H54 (cell line): ENCODE results near the gene ATP5PB.

ENCODE experiments used
- DNase-seq: peaks from one replicate; pipeline ENCODE4 v3.0.0; 2011; ENCODE audit warnings: low spot score, mixed read lengths; ENCODE audit not compliant: insufficient read length
- FAIRE-seq: peaks from 3 replicates; lab custom pipeline; 2011; peaks lifted over from hg19 to GRCh38; lab: Jason Lieb, UNC
- POLR2A ChIP-seq: IDR thresholded peaks from 2 replicates; pipeline ENCODE4 v1.6.1; 2011; ENCODE audit warnings: low read depth, mild to moderate bottlenecking, low read length

ATP5PB gene

GRCh38 chr1:111448918-111449702 is at the start of gene ATP5PB, which contains the start of gene WDR77:
TSS of gene ATP5PB (plus strand) at chr1:111449464. CDS start at chr1:111449542, 78 bp downstream.
TSS of gene WDR77 (minus strand) at chr1:111449256. CDS start at chr1:111449169, 87 bp downstream.
- peak; percentile 29 for TF ChIP-seq POLR2A
- FAIRE-seq (peak; percentile 98), DNase-seq (peak; percentile 87)

GRCh38 chr1:111399792-111400610 is 49.3 kb upstream of the ATP5PB start:
- DNase-seq, result peak; percentile 15

GRCh38 chr1:111402083-111402482 is 47.2 kb upstream of the ATP5PB start:
- no peak for DNase-seq
- FAIRE-seq, result no peak
- no peak for TF ChIP-seq POLR2A

More at GRCh38 chr1:111399792-111400610, 49.3 kb upstream of the ATP5PB start:
- FAIRE-seq, result peak; percentile 94
- no peak for TF ChIP-seq POLR2A

GRCh38 chr1:111404588-111404987 is 44.7 kb upstream of the ATP5PB start:
- TF ChIP-seq POLR2A, result no peak
- no peak for FAIRE-seq
- DNase-seq, result no peak

GRCh38 chr1:111406321-111406768 is 42.9 kb upstream of the ATP5PB start:
- DNase-seq (no peak), FAIRE-seq (peak; percentile 62)
- no peak for TF ChIP-seq POLR2A

GRCh38 chr1:111407301-111407700 is 42.0 kb upstream of the ATP5PB start:
- FAIRE-seq (no peak), DNase-seq (no peak)
- TF ChIP-seq POLR2A, result no peak

- FAIRE-seq, result no peak
- no peak for TF ChIP-seq POLR2A
- no peak for DNase-seq
Measured at GRCh38 chr1:111412839-111413238, 36.4 kb upstream of the ATP5PB start.

- FAIRE-seq (no peak), DNase-seq (no peak)
- TF ChIP-seq POLR2A, result no peak
Measured at GRCh38 chr1:111414756-111415155, 34.5 kb upstream of the ATP5PB start.

- FAIRE-seq (no peak), DNase-seq (no peak)
- TF ChIP-seq POLR2A, result no peak
Measured at GRCh38 chr1:111415461-111415860, 33.8 kb upstream of the ATP5PB start.

- DNase-seq (no peak), FAIRE-seq (no peak)
- TF ChIP-seq POLR2A, result no peak
Measured at GRCh38 chr1:111417755-111418154, 31.5 kb upstream of the ATP5PB start.

- FAIRE-seq, result no peak
- no peak for DNase-seq
- no peak for TF ChIP-seq POLR2A
Measured at GRCh38 chr1:111419037-111419436, 30.2 kb upstream of the ATP5PB start.

GRCh38 chr1:111420377-111420776 is 28.9 kb upstream of the ATP5PB start:
- no peak for TF ChIP-seq POLR2A
- no peak for DNase-seq
- FAIRE-seq, result no peak

- TF ChIP-seq POLR2A, result no peak
- FAIRE-seq, result no peak
Measured at GRCh38 chr1:111422546-111423391, 26.5 kb upstream of the ATP5PB start.

GRCh38 chr1:111424281-111424680 is 25.0 kb upstream of the ATP5PB start:
- no peak for TF ChIP-seq POLR2A
- DNase-seq (no peak), FAIRE-seq (no peak)

More at GRCh38 chr1:111422546-111423391, 26.5 kb upstream of the ATP5PB start:
- DNase-seq, result no peak
